Urothelium cell line (cell line): Measurements from ENCODE around the gene KANK4.
A peak's percentile ranks its signal among the peaks of the same experiment; 100 is the strongest.

Experiments used
- DNase-seq: peaks from one replicate; pipeline ENCODE4 v3.0.0; 2011; ENCODE audit warnings: low spot score, mixed read lengths
- FAIRE-seq: peaks from 2 replicates; lab custom pipeline; 2011; peaks lifted over from hg19 to GRCh38; lab: Jason Lieb, UNC

The KANK4 gene

DNA sequence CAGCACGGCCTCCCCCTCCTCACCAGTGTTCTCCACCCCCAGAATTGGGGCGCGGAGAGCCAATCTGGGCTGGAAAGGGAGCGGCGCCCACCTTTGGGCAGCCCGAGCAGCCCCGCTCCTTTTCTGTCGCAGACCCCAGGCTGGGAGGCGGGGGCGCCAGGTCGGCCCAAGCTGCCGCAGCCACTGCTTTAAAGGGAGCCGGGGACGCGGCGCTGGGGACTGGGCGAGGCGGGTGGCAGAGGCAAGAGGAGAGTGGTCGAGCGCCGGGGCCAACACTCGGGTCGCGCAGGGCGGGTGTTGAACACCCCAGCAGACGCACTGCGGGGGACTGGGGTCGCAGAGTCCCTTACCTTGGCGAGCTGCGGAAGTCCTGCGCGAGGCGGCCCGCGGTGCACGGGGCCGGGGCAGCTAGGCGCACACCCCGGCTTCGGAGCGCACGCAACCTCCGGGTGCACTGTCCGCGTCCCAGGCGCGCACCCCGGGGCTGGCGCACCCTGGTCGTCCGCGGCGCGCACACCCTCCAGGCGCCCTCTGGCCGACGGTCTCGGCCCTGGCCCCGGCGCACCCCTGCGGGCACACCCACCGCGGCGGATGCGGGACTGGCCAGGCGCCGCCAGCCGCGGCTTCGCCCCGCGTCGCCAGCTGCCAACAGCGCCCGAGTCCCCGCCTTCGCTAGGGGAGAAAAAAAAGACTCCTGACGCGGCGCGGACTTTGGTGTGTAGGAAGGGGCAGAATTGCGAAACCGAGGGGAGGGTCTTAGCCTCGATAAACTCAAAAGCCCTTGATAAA lies at the start of gene KANK4:
Gene KANK4, minus strand, starts transcription at position 679 of the 789 bp plus-strand sequence. CDS start 37,870 bp downstream, outside the sequence.
- FAIRE-seq (no peak), DNase-seq (no peak)

DNA sequence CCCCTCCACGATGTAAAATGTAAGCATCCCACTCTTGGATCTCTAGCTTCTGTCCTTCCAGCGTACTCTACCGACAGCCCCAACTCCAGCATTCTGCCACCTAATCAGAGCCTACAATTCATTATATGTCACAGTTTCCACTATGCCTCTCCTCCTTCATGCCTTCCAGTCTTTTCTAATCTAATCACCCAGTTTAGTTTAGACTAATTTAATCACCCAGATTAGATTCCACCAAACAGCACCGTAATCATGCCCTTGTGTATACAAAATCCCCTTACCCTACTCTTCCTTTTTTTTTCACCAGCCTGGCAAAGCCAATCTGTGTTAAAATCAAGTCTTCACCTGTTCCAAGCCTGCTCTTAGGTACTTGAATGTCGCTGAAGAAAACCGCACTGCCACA lies 49.8 kb upstream of the KANK4 start:
- DNase-seq (no peak), FAIRE-seq (no peak)

DNA sequence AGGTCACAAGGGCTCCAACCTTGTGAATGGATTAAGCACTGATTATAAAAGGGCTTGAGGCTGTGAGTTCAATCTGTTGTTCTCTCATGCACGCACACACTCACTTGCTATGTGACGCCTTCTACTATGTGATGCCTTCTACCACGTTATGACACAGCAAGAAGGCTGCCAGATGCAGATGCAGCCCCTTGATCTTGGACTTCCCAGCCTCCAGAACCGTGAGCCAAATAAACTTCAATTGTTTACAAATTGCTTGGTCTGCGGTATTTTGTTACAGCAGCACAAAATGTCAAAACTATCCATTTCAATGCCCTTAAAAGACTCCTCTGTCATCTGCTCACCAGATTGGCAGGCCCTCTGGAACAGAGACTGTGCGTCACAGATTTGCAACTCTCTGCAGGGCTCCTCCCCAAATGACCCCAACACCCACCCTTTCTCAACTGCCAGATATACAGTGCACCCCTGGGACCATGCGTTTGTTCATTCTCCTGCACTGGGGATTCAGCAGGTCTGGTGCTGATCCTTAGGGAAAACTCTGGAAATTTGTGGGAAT lies 47.8 kb upstream of the KANK4 start:
- no peak for FAIRE-seq
- DNase-seq = no peak

DNA sequence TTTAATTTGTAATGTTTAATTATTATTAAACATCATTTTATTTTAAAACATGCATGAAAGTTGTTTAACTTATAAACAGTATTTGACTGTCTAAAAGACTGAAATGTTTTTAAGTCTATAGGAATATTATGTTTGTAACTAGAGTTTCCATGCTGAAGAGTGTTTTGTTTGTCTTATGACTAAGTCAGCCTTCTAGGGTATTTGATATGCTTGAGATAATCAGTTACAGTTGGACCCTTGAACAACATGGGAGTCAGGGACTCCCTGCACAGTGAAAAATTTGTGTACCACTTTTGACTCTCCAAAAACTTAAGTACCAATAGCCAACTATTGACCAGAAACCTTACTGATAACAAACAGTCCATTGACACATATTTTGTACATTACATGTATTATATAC lies 45.5 kb upstream of the KANK4 start:
- DNase-seq (no peak), FAIRE-seq (no peak)

DNA sequence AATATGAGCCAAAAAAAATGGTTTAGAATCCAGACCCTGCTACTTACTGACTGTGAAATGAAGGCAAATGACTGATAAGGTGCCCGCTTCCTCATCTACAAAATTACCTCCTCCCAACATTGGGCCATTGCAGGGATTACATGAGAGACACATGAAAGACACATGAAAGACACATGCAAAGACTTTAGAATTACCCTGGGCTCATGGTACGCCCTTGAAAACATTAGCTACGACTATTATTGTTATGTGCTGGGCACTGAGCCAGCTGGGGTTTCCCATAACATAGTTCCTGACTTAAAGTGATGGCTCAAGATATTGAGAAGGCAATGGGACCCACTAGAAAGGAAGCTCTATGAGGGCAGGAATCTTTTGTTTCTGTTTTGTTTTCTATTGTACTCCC lies 43.7 kb upstream of the KANK4 start:
- DNase-seq (no peak), FAIRE-seq (no peak)

DNA sequence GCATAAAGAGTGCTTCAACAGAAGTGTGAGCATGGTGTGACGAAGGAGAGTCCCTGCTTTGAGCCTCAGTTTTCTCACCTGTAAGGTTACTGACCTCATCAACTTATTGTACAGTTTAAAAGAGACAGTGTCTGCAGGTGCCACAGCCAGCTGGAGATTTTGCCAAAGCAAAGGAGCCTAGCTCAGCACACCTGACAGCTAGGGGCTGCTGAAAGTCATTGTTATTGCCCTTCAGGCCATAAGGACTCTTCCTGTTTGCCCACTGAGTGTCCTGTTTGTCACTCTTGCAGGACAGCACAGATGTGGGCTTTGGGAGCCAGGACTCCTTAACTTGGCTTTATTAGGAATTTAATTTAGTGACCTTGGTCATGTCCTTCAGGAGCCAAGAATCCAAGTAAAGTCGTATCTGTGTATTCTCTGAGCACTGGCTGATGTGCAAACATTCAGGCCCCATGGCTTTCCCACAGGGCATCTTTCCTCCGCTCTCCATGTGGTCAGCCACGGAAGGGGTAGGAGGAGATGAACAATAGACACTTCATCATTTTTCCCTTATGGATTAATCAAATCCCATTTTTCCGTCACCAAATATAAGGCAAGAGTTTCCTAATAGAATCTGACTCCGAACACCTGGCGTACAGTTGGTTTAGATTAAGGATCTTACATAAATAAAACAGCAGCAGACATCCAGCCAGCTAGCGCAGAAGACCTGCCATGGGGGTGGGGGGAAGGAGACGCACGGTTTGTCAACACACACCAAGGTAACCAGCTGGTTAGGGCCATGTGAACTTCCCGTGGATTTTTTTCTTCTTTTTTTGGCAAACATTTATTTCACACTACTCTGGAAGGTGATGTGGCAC lies 43.1 kb upstream of the KANK4 start:
- no peak for FAIRE-seq
- DNase-seq = no peak

DNA sequence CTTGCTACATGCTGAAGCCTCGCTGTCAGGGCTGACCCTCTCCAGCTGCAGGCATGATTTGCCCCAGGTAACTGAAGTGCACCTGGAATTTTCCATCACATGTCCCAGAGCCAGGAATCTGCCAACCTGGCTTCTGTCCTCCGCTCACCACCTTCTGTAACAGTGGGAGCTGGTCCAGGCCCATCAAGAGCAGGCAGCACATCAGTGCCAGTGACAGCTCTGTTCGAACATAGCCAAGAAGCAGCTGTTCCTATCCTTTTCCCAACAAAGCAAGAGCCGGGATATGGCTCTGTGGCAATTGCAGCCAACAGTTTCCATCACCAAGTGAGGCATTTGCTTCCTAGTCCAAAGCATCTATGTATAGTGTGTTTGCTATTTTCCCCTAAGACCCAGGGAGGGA lies 42.2 kb upstream of the KANK4 start:
- FAIRE-seq = no peak
- DNase-seq = no peak

DNA sequence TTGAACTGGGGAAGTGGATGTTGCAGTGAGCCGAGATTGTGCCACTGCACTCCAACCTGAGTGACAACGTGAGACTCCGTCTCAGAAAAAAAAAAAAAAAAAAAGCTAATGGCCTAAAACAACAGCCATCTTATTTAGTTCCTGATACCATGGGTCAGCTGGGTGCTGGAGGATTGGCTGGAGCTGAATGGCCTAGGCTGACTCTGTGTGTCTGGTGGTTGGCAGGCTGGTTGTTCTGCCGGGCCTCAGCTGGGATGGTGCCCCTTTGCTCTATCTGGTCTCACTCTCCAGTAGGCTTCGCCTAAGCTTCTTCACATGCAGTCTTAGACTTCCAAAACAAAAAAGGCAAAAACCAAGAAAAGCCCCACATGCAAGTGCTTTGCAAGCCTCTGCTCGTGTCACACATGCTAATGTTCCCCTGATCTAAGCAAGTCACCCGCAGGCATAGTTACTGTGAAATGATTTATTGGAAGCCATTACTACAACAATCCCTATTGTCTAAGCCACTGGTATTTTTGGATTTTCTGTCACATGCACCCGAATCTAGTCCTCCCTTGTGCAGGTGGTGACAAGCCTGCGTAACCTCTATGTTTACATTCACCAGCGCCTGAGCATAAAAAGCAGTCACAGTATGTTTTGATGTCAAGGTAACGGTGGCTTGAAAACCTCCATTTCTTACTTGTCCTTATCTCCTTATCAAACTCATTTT lies 39.6 kb upstream of the KANK4 start:
- DNase-seq (no peak), FAIRE-seq (no peak)

DNA sequence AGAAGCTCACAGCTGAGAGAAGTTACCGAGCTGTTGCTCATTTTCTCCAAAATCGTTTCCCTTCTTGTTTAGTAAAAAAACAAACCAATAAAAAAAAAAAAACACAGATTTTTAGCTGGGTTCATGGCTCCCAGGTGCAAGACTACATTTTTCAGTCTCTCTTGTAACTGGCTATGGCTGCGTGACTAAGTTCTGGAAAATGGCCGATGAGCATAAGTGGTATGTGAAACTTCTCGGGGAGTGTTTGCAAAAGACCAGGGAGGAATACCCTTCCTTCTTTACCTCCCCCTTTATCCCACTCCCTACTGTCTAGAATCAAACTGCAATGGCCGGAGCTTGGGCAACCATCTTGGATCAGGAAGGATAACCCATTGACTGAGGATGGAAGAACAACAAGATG lies 38.7 kb upstream of the KANK4 start:
- DNase-seq = no peak
- no peak for FAIRE-seq

DNA sequence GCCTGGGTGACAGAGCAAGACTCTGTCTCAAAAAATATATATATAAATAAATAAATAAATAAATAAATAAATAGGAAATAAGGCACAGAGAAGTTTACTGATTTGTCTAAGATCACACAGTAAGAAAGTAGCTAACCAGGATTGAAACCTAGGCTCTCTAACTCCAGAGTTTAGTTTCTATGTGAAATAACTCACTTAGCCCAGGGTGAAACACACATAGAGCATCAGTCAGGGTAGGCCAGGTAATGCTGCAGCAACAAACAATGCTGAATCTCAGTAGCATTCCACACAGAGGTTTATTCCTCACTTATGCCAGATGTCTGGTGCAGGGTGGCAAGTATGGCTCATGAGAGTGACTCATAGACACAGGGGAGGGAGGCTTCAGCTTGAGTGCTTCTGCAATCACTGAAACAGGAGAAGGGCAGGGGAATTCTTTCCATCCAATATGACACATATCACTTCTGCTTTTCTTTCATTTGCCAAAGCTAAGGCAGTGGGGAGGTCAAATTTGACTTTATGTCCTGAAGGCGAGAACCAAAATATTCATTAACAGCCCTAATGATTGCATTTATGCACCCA lies 37.1 kb upstream of the KANK4 start:
- FAIRE-seq (peak; percentile 68), DNase-seq (peak; percentile 73)

DNA sequence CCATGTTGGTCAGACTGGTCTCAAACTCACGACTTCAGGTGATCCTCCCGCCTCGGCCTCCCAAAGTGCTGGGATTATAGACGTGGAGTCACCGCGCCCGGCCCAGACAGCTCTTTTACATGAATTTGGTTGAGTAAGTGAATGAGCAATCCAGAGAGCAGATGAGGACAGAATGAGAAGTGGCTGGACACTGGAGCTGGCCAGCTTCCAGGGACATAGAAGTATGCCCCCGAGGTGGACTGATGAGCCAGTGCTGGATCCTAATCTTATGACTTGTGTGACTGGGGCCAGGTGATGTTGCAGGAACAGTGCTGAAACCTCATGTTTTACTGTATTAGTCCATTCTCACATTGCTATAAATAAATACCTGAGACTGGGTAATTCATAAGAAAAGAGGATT lies 35.9 kb upstream of the KANK4 start:
- DNase-seq (no peak), FAIRE-seq (no peak)

DNA sequence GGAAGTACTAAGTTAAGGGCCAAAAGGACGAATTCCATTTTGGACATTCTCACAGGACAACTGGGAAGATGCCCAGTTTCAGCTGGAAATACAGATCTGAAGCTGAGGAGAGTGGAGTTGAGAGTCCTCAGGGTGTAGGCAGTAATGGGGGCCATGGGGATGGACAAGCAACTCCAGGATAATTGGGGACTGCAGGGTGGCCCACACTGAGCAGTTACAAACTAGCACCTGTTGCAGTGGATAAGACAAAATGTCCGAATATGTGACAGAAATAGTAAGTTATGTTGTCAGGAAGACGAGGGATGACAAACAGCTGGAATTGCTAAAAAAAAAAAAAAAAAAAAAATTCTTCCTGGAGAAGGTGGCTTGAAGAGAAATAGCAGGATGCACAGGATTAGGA lies 34.6 kb upstream of the KANK4 start:
- DNase-seq (no peak), FAIRE-seq (no peak)

DNA sequence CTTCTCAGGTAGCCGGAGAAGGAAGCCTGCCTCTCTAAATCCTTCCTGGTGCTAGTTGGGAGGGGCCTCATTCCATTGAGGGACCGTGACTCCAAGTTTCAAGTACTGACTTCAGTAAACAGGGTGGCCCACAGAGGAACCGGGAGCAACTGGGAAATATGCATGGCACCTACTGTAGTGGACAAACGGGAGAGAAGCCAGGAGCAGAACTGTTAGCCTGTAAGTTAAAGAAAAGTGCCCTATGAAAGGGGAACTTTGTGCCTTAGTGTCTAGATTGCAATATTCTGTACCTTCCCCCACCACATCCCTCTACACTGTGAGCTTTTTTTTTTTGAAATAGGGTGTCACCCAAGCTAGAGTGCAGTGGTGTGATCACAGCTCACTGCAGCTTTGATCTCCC lies 33.2 kb upstream of the KANK4 start:
- no peak for FAIRE-seq
- DNase-seq = no peak

DNA sequence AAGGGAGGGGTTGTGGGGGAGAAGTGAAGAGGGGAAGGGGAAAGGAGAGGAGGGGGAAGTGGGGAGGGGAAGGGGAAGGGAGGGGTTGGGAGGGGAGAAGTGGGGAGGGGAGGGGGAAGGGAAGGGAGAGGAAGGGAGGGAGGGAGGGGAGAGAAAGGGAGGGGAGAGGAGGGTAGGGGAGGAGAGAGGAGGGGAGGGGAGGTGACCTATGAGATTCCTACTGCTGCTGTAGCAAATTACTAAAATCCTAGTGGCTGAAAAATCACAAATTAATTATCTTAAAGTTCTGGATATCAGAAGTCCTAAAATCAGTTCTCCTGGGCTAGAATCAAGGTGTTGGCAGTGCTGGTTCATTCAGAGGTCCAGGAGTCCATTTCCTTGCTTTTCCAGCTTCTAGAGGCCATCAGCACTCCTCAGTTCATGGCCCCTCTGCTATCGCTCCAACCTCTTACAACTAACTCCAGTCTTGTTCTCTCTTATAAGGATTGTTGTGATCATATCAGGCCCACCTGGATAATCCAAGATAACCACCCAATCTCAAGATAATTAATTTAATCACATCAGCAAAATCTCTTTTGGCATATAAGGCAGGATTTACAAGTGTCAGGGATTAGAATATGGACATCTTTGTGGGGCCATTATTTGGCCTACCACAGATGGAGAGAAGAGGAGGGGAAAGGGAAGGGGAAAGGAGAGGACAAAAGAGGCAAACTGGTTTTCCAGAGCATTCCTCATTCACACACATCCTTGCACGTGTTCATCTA lies 30.4 kb upstream of the KANK4 start:
- FAIRE-seq (no peak), DNase-seq (no peak)

DNA sequence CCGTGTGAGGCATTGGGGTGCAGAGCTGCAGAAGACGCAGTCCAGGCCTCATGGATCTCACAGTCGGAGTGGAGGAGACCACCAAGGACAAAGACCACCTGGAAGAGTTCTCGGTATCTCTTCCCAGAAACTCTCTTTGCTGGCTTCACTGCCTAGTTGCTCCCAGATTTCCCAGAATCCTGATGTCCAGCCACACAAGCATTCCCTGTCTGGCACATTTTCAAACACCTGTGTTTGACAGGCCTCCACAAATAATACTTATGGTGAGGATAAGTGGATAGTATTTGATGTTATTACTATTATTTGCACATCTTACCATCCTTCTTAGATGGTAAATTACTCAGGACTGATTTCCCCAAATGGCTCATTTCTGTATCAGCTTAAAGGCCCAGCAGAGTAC lies 27.7 kb upstream of the KANK4 start:
- no peak for DNase-seq
- FAIRE-seq = no peak

DNA sequence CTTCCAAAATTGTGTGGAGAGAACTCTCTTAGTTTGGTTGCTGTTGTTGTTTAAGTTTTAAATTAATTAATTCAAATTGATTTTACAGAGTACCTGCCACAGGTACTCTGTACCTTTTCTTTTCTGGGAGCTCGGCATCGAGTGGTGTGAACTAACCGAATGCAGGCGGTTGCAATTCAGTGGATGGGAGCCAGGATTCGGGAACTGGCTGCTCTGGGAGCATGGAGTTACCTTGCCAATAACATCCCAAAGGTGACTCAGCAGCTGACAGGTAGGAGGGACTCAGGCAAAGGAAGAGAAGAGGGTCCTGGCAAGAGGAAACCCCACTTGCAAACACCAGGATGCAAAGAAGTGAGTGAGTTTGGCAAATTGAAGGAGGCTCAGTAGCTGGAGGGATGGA lies 24.7 kb upstream of the KANK4 start:
- no peak for DNase-seq
- no peak for FAIRE-seq

DNA sequence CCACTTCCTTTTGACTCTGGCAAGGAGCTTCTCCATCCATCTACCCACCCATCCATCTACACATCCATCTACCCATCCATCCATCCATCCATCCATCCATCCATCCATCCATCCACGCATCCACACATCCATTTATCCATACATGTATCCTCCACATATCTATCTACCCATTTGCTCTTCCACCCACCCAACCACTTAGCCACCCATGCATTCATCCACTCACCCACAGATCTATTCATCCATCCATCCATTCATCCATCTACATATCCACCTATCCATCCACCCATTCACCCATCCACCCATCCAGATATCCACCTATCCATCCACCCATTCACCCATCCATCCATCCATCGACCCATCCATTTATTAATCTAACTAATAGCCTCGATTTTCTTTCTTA lies 23.0 kb upstream of the KANK4 start:
- DNase-seq = no peak
- FAIRE-seq = no peak

DNA sequence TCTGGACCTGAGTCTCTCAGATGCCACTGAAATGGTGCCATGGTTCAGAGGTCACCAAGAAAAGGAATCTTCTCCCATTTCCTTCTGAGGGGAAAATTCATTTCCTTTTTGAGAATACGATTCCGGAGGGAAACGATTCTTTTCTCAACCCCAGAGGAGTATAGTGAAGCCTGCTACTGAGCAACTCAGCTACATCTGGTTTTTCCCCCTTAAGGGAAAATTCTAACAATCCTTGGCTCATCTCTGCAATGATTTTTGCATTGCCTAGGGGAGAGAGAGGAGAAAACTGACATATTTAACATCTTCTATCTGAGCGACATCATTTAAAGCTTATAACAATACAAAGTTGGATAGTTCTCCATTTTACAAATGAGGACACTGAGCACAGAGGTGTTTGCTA lies 22.4 kb upstream of the KANK4 start:
- no peak for DNase-seq
- no peak for FAIRE-seq

DNA sequence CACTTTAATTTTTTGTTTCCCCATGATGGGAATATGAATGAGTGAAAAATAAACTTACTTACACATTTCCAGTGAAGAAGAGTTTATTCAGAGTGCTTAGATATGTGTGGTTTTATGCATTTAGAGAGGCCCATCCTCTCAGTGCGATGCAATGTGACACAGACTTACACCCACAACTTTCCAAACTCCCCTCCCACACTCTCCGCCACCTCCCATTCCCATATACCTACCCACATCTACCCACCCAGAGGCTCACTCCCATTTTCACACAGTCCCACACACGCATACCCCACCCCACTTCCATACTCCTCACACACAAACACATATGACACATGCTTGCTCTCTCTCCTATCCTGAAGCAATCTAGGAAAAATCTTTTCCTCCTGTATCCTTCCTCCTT lies 21.9 kb upstream of the KANK4 start:
- FAIRE-seq (no peak), DNase-seq (no peak)
